Left ventricle myocardium superior (tissue), 1 donor: ENCODE data around the gene FHIP1B. TPM values are rescaled to one million over a fixed set of nuclear protein-coding genes. Genes with fewer than 3 reads are reported as not detected.

Experiments used
- ATAC-seq: fragments of 200-7000 bp; cut with Tn5 transposase; one replicate; pipeline ENCODE4 v1.9.1; 2020; ENCODE audit warnings: mild to moderate bottlenecking, moderate library complexity
- DNase-seq: peaks from one replicate; pipeline ENCODE4 v3.0.0-alpha.2; 2020
- intact Hi-C: fragments of 100-400 bp; cut with micrococcal nuclease; formaldehyde crosslinking; loops from one replicate; pipeline ENCODE4 v1.11.0; 2022
- total RNA-seq: library from RNA; stranded (reverse); fragmentation: NEBNext Ultra II Directional; extraction: Animal tissue kit (Norgen Biotek cat#: 25700); gene quantifications from one replicate; pipeline ENCODE4 v1.2.1, GENCODE V29; 2021
- donor health status: DM: no; HTN: yes; CAD: no; lungs with severe emphysema.

FHIP1B gene
- total RNA-seq, 1 donor from 2014 or later = 16.3 TPM

- no peak for DNase-seq
- ATAC-seq = no peak
- intact Hi-C loops = no loop called here
Measured at GRCh38 chr11:6245536-6245935, 11.1 kb upstream of the FHIP1B start.

GRCh38 chr11:6241316-6241715 lies 6.9 kb upstream of the FHIP1B start:
- DNase-seq (no peak), ATAC-seq (no peak)
- intact Hi-C loops = no loop called here

- intact Hi-C loops = no loop called here
- no peak for ATAC-seq
- no peak for DNase-seq
Measured at GRCh38 chr11:6240781-6241180, 6.3 kb upstream of the FHIP1B start.

GRCh38 chr11:6240139-6240538 lies 5.7 kb upstream of the FHIP1B start:
- DNase-seq (no peak), ATAC-seq (no peak)
- intact Hi-C loops = no loop called here

GRCh38 chr11:6238902-6239301 lies 4.5 kb upstream of the FHIP1B start, which contains the start of gene CNGA4:
Gene CNGA4, plus strand, starts transcription at chr11:6239089. Its CDS starts 118 bp downstream, at chr11:6239207.
- DNase-seq = no peak
- intact Hi-C loops = loop anchor here (10.0 kb wide), 1 partner anchor 76 kb away; no protein-coding TSS in a partner anchor
- ATAC-seq = no peak

GRCh38 chr11:6237761-6238302 lies 3.4 kb upstream of the FHIP1B start:
- DNase-seq (no peak), ATAC-seq (no peak)
- intact Hi-C loops = loop anchor here (10.0 kb wide), 1 partner anchor 77 kb away; no protein-coding TSS in a partner anchor

GRCh38 chr11:6237266-6237665 lies 2.8 kb upstream of the FHIP1B start:
- no peak for DNase-seq
- intact Hi-C loops = loop anchor here (10.0 kb wide), 1 partner anchor 78 kb away; no protein-coding TSS in a partner anchor
- no peak for ATAC-seq

GRCh38 chr11:6233984-6234386 lies 451 bp downstream of the FHIP1B start:
- ATAC-seq = no peak
- intact Hi-C loops = loop anchor here (10.0 kb wide), 1 partner anchor 81 kb away; no protein-coding TSS in a partner anchor
- DNase-seq = no peak

GRCh38 chr11:6232899-6233298 lies 1.5 kb downstream of the FHIP1B start:
- intact Hi-C loops = loop anchor here (10.0 kb wide), 1 partner anchor 82 kb away; no protein-coding TSS in a partner anchor
- ATAC-seq (no peak), DNase-seq (no peak)

- intact Hi-C loops = loop anchor here (10.0 kb wide), 1 partner anchor 85 kb away; no protein-coding TSS in a partner anchor
- DNase-seq (no peak), ATAC-seq (no peak)
Measured at GRCh38 chr11:6229911-6230310, 4.5 kb downstream of the FHIP1B start.

GRCh38 chr11:6228520-6228919 lies 5.9 kb downstream of the FHIP1B start:
- ATAC-seq (no peak), DNase-seq (no peak)
- intact Hi-C loops = no loop called here

- ATAC-seq = peak; percentile 61
- DNase-seq = no peak
- intact Hi-C loops = no loop called here
Measured at GRCh38 chr11:6225896-6226295, 8.5 kb downstream of the FHIP1B start.

GRCh38 chr11:6225024-6225423 lies 9.4 kb downstream of the FHIP1B start:
- intact Hi-C loops = no loop called here
- DNase-seq (no peak), ATAC-seq (no peak)

- intact Hi-C loops = no loop called here
- ATAC-seq (no peak), DNase-seq (no peak)
Measured at GRCh38 chr11:6224421-6224820, 10.0 kb downstream of the FHIP1B start.

GRCh38 chr11:6223854-6224253 lies 10.6 kb downstream of the FHIP1B start:
- intact Hi-C loops = no loop called here
- no peak for ATAC-seq
- DNase-seq = no peak

- ATAC-seq (peak; percentile 68), DNase-seq (no peak)
- intact Hi-C loops = no loop called here
Measured at GRCh38 chr11:6219359-6219758, 15.1 kb downstream of the FHIP1B start.

- ATAC-seq (no peak), DNase-seq (no peak)
- intact Hi-C loops = no loop called here
Measured at GRCh38 chr11:6217722-6218121, 16.7 kb downstream of the FHIP1B start.

GRCh38 chr11:6216501-6216900 lies 17.9 kb downstream of the FHIP1B start:
- DNase-seq = no peak
- ATAC-seq = no peak
- intact Hi-C loops = no loop called here

GRCh38 chr11:6214530-6214929 lies 19.9 kb downstream of the FHIP1B start:
- DNase-seq (no peak), ATAC-seq (no peak)
- intact Hi-C loops = no loop called here

- DNase-seq (no peak), ATAC-seq (no peak)
- intact Hi-C loops = no loop called here
Measured at GRCh38 chr11:6210274-6210955, 24.0 kb downstream of the FHIP1B start.

- DNase-seq (no peak), ATAC-seq (no peak)
- intact Hi-C loops = no loop called here
Measured at GRCh38 chr11:6209801-6210200, 24.6 kb downstream of the FHIP1B start.
